ENCODE results near the gene CAMTA1.

CAMTA1 gene

DNA sequence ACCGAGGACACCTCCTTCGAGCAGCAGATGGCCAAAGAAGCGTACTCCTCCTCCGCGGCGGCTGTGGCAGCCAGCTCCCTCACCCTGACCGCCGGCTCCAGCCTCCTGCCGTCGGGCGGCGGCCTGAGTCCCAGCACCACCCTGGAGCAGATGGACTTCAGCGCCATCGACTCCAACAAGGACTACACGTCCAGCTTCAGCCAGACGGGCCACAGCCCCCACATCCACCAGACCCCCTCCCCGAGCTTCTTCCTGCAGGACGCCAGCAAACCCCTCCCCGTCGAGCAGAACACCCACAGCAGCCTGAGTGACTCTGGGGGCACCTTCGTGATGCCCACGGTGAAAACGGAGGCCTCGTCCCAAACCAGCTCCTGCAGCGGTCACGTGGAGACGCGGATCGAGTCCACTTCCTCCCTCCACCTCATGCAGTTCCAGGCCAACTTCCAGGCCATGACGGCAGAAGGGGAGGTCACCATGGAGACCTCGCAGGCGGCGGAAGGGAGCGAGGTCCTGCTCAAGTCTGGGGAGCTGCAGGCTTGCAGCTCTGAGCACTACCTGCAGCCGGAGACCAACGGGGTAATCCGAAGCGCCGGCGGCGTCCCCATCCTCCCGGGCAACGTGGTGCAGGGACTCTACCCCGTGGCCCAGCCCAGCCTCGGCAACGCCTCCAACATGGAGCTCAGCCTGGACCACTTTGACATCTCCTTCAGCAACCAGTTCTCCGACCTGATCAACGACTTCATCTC, 879.1 kb downstream of the CAMTA1 start:
- DNase-seq: no peak

DNA sequence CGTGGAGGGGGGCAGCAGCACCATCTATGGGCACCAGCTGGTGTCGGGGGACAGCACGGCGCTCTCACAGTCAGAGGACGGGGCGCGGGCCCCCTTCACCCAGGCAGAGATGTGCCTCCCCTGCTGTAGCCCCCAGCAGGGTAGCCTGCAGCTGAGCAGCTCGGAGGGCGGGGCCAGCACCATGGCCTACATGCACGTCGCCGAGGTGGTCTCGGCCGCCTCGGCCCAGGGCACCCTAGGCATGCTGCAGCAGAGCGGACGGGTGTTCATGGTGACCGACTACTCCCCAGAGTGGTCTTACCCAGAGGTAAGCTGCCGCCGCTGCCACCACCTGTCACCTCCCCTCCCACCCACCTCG, 879.6 kb downstream of the CAMTA1 start:
- no peak for DNase-seq

- no peak for DNase-seq
Observed at GRCh38 chr1:7666249-7666648, 881.0 kb downstream of the CAMTA1 start.

DNA sequence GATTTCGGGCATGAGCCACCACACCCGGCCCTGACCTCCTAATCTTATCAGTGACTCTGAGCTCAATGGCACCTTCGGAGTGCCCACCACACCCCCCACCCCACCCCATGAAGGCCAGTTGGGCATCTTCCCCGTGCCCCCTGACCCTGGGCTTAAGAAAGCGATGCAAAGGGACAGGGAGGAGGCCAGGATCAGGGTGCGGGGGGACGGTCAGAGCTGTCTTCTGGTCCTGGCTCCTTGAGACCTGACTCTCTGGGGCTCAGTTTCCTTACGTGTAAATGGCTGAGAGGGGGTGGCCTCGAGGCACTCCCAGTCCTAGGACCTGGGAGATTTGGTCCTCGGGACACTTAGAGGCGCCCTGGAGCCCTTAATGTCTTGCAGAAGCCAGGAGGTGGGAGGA, 881.9 kb downstream of the CAMTA1 start:
- DNase-seq: no peak

DNA sequence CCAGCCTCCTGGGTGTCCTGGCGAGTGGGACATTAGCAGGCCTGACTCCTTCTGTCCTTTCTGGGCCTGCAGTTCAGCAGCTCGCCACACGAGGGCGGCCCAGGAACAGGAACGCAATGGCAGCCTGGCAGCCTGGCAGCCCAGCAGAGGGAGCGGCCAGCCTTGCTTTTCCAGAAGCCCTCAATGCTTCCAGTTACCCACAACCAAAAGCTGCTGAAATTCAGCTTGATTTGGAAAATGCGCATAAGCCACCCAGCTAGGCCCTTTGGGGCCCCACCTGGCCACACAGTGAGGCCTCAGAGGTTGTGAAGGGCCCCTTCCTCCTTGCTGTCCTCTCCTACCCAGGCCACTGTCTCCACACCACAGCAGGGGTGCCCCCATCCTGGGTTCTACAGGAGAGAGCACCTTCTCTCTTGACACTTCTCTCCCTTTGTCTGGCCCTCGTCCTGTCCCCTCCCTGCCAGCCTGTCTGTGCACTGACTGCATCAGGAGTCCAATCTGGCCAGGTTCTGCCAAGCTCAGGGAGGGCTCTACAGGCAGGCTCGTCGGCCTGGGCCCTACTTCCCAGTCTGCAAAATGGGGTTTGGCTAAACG, 882.5 kb downstream of the CAMTA1 start:
- peak; percentile 80 for DNase-seq

GRCh38 chr1:7669559-7670311, 884.5 kb downstream of the CAMTA1 start:
- peak; percentile 69 for DNase-seq

- DNase-seq: no peak
Observed at GRCh38 chr1:7670334-7671145, 885.3 kb downstream of the CAMTA1 start.

DNA sequence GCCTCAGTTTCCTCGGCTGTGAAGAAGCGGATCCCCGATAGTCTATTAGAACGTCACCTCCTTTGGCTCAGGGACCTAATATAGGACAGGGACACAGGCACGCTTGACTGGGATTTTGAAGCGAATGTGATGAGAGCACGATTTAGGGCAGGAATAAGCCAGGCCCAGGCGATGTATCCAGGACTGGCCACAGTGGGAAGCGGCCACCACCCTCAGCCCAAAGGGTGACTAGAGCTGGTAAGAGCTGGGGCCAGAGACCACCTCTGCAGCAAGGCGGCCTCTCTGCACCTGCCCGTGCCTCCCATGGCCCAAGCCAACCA, 885.9 kb downstream of the CAMTA1 start:
- DNase-seq: no peak

DNA sequence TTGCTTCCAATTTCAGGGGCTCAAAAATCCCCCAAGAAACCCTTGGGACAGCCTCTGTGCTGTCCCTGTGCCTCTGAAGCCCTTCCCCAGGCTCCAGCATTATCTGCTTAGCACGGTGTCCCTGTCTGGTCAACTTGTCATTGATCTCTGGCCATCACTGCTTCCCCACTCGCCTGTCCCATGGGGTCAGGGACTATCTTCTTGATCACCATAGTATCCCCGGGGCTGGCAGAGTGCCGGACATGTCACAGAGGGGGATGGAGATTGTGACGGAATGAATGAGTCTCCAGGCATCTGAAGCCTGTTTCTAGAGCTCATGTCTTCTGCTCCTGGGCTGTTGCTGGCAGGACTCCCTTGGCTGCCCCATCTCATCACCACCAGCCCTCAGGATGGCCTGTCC, 886.4 kb downstream of the CAMTA1 start:
- DNase-seq: no peak

DNA sequence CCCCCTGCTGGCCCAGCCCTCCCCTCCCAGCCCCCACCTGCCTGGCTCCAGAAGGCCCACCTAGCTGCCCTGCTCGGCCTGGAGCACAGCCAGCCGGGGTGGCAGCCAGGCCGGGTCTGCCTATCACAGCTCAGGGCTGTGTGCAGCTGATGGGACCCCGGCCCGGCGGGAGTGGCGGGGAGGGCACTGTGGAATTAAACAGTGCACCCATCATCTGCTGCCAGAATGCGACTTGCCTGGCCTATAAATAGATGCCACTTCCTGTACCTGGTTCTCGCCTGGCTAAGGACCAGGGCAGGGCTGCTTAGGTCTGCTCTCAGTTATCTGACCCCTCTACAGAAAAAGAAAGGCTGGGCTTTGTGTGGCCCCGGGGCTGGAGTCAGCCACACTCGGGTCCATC, 887.6 kb downstream of the CAMTA1 start:
- DNase-seq: no peak

DNA sequence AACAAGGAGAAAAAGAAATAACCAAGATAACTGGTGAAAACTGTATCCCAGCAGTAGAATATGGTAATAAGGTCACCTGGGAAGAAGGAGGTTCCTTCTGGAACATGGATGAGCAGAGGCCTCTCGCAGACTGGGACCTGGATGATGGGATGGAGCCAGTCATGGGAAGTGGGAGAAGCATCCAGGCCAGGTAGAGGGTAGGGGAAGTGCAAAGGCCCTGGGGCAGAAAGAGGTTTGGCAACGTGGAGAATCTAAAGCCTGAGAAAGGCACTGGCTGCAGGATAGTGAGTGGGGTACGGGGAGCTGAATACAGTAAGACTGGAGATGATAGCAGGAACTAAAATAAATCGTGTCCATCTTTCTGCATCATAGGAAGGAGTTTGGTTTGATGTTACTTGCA, 889.7 kb downstream of the CAMTA1 start:
- DNase-seq: no peak

- DNase-seq: no peak
Observed at GRCh38 chr1:7675431-7676273, 890.4 kb downstream of the CAMTA1 start.

DNA sequence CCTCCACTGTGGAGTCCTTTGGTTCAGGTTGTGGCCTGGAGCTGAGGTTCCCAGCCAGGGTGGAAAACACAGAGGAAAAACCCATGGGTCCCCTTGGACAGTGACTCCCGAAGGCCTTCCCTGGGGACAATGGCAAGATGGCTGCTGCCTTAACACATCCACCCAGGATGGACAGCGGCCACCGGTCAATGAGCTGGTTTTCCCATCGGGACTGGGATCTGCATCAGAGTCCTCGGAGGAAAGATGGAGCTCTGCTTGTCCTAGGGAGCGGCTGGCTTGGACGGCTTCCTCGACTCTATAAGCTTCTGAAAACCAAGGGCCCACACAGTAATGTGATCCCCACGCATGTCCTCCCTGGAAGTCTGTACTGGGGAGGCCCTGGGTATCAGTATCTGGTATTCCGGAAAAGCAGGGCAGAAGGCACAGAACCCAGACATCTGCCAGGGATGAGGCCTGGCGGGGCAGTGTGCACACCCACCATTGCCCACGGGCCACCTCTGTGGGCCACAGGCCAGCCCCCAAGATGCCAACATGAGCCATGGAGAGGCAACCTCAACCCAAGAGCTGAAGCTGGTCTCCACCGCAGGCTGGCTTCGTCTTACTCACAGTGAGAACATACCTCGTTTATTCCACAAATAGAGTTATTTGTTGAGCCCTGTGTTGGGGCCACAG, 891.2 kb downstream of the CAMTA1 start:
- no peak for DNase-seq

- no peak for DNase-seq
Observed at GRCh38 chr1:7677111-7677510, 891.9 kb downstream of the CAMTA1 start.

- no peak for DNase-seq
Observed at GRCh38 chr1:7677815-7678214, 892.6 kb downstream of the CAMTA1 start.

DNA sequence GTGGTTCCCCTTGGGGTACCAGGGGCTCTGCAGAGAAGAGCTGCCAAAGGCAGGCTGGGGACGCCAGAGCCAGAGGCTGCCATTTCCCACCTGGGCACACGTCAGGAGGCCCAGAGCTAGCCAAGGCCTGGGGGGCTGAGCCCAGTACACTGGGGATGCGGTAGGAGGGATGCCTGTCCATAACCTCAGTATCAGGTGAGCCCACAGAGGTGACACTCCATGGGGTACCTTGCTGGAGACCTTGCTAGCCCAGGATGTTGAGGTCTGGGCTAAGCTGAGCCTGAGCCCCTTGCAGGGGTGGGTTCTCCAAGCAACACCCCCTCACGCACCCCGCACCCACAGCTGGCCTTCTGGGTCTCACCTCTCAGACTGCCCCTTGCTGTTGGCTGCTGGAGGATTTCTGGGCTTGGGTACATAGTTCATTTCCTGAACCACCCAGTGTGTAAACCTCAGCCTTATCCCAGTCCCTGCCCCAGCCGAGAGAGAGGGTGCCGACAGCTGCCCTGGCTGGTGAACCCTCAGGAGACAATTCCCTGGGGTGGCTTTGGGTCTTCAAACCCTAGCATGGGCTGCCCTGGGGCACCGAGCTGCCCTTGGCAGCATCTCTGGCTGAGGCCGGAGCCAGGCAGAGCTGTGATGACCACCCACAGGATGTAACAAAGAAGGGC, 893.4 kb downstream of the CAMTA1 start:
- DNase-seq: no peak

DNA sequence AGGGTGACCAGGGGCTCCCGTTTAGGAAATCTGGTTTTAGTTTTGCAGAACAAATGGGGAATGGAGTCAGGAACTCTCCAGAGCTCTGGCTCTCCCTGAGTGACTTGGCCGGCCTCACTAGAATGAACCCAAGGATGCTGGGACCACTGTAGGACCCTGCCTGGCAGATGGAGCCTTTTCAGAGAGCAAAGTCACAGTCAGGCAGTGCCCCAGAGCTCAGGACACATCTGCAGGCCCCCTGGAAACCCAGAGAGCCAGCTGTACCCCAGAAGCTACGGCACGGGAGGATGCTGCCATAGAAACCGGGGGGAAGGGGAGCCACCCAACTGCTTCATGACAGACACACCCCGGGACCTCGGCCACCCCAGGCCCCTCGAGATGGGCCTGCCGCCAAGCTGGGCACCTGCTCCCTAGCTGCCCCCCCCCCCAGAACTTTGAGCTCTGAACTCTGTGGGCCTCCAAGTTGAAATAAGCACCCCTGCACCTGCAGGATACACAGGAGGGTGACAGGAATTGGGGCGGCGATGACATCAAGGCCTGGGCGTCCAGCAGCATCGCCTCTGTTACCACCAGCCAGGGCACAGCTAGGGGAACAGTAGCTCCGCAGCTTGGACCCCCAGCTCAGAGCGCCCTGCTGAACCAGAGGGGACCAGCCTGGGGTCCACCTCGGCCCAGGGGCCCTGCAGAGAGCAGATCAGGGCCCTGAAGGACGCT, 894.1 kb downstream of the CAMTA1 start:
- no peak for DNase-seq

GRCh38 chr1:7679873-7680206, 894.6 kb downstream of the CAMTA1 start:
- DNase-seq: no peak

DNA sequence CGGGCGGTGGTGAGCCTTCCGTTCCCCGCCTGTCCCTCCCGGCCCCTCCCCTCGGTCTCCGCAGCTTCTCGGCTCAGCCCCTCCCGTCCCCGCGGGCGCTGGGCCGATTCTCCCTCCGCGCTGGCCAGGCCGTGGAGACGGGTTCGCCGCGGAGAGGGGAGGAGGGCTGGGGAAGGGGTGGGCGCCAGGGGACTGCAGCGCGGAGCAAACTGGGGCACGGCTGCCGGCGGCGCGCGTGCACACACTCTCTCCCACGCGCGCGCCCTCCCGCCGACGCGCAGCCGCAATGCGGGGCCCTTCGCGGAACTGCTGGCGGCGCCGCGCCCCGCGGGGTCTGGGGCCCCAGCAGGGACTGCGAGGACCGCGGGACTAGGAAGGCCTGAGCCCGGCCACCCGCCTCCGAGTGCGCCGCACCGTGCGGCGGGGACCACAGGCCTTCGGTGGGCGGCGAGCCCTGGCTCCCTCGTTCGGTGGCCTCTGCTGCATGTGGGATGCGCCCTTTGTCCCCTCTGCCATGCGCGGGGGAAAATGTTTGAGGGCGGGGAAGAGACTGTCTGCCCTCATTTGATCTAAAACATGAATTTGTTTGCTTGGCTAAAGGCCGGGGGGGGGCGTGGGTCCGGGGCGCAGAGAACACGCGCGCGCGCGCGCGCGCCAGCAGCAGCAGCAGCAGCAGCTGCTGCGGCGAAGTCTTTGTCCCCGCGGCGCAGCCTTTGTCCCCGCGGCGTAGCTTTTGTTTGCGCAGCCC, 895.1 kb downstream of the CAMTA1 start:
- DNase-seq: peak; percentile 57

GRCh38 chr1:7680955-7681268, 895.7 kb downstream of the CAMTA1 start:
- DNase-seq: peak; percentile 51

All from NCI-H1436 (cell line).